Panc1 (cell line): Measurements from ENCODE around the gene NELFCD. TPM values are rescaled to one million over a fixed set of nuclear protein-coding genes. Genes with fewer than 3 reads are reported as not detected.

Experiments
- ATAC-seq: fragments of 200-7000 bp; cut with Tn5 transposase; 2 replicates; pipeline ENCODE4 v1.9.1; 2020; ENCODE audit warnings: mild to moderate bottlenecking, moderate library complexity
- BruUV-seq: library from RNA; stranded (reverse); fragments of 400-500 nt; replicated peaks from 2 replicates; lab custom pipeline; 2021; lab: Mats Ljungman, UMichigan
- CTCF ChIA-PET: fragments of 300-600 bp; sonication (Branson Sonifier 250); formaldehyde crosslinking; loops from one replicate; lab custom pipeline; 2022; ENCODE audit warnings: antibody characterized with exemption; lab: Charles Lee
- POLR2A ChIA-PET: fragments of 300-600 bp; sonication (Branson Sonifier 250); formaldehyde crosslinking; loops from one replicate; lab custom pipeline; 2022; ENCODE audit warnings: antibody characterized with exemption; lab: Charles Lee
- DNase-seq: peaks from one replicate; pipeline ENCODE4 v3.0.0-alpha.2; 2010; ENCODE audit warnings: low read depth, low spot score
- H3K27ac ChIP-seq: 2 replicates; pipeline ENCODE4 v1.5.1; 2011; ENCODE audit warnings: mild to moderate bottlenecking, low read length, inconsistent platforms
- H3K27me3 ChIP-seq: fragments of 200-500 bp; sonication (Bioruptor generic); 2 replicates; pipeline ENCODE4 v1.6.0; 2014; ENCODE audit warnings: low read length, inconsistent platforms; ENCODE audit not compliant: control insufficient read depth, insufficient read depth
- H3K36me3 ChIP-seq: fragments of 200-500 bp; sonication (Bioruptor generic); 2 replicates; pipeline ENCODE4 v1.5.1; 2014; ENCODE audit warnings: inconsistent platforms, mild to moderate bottlenecking, low read length, moderate library complexity; ENCODE audit not compliant: control insufficient read depth, insufficient read depth
- H3K4me1 ChIP-seq: 2 replicates; pipeline ENCODE4 v1.5.1; 2011; ENCODE audit warnings: inconsistent platforms, mild to moderate bottlenecking, low read length, moderate library complexity; ENCODE audit not compliant: control insufficient read depth, insufficient read depth
- H3K4me3 ChIP-seq, 2 experiments: 2 replicates each; pipeline ENCODE4 v1.5.1; 2011 to 2012; ENCODE audit warnings: low read depth in 2 of 2, low read length in 2 of 2, mild to moderate bottlenecking in 2 of 2, inconsistent platforms in 1 of 2, moderate library complexity in 1 of 2
- H3K9me3 ChIP-seq: fragments of 200-500 bp; sonication (Bioruptor generic); 2 replicates; pipeline ENCODE4 v1.5.1; 2014; ENCODE audit warnings: low read depth, mild to moderate bottlenecking, inconsistent platforms, low read length, moderate library complexity; ENCODE audit not compliant: control insufficient read depth, insufficient read depth
- CTCF ChIP-seq: fragments of 450-650 bp; IDR thresholded peaks from 2 replicates; pipeline ENCODE4 v1.5.1; 2017; ENCODE audit warnings: mild to moderate bottlenecking
- POLR2AphosphoS5 ChIP-seq: IDR thresholded peaks from 2 replicates; pipeline ENCODE4 v1.6.1; 2012; ENCODE audit warnings: mild to moderate bottlenecking, low read depth, low read length, moderate library complexity
- REST ChIP-seq, 2 experiments: IDR thresholded peaks; 2 replicates each; pipeline ENCODE4 v1.6.1; 2011 to 2012; ENCODE audit warnings: low read depth in 2 of 2, control low read depth in 1 of 2, low read length in 1 of 2, mild to moderate bottlenecking in 1 of 2, moderate library complexity in 1 of 2; ENCODE audit not compliant: insufficient read depth in 1 of 2
- SIN3A ChIP-seq: IDR thresholded peaks from 2 replicates; pipeline ENCODE4 v1.6.1; 2012; ENCODE audit warnings: low read depth, mild to moderate bottlenecking, low read length, moderate library complexity, borderline replicate concordance; ENCODE audit not compliant: insufficient read depth
- TCF7L2 ChIP-seq: IDR thresholded peaks from 2 replicates; pipeline ENCODE4 v1.6.1; 2011; ENCODE audit warnings: mild to moderate bottlenecking, low read depth, low read length, inconsistent platforms
- in situ Hi-C: cut with HindIII; loops from 2 replicates; pipeline ENCODE4 v1.10.0; 2016; ENCODE audit warnings: low sequenced_read_pairs, low pct_unique_long_range_greater_than_20kb
- intact Hi-C: fragments of 100-400 bp; cut with micrococcal nuclease; formaldehyde crosslinking; loops from one replicate; pipeline ENCODE4 v1.10.0; 2022; ENCODE audit not compliant: unreplicated experiment
- total RNA-seq: library from RNA; stranded (reverse); gene quantifications from one replicate; pipeline ENCODE4 v1.2.1, GENCODE V29; 2021; ENCODE audit not compliant: unreplicated experiment

NELFCD gene
- total RNA-seq, 1 experiment from 2014 or later, result 108 TPM

- DNase-seq (no peak), ATAC-seq (no peak)
- BruUV-seq, result TSS peak; percentile 98
- ChIA-PET CTCF (interaction anchor here (0.5 kb wide), 1 partner anchor 29 kb away, joined by 4 read pairs; no protein-coding TSS in a partner anchor), POLR2A (no interaction called here)
- no peak overlapping the region for H3K27ac ChIP-seq
- peaks cover 21% of the 10 kb centered on the region for H3K36me3 ChIP-seq
- no peaks in the 10 kb centered on the region for H3K9me3 ChIP-seq
- H3K4me3 ChIP-seq, result no peak overlapping the region
- no peaks in the 10 kb centered on the region for H3K4me1 ChIP-seq
- in situ Hi-C loops (no loop called here), intact Hi-C loops (no loop called here)
- TF ChIP-seq POLR2AphosphoS5 (no peak), CTCF (no peak), REST (IDR thresholded peaks at IDR 0.05; ENCODE audit: insufficient read depth in 1 of 2, low read depth in 2 of 2, low read length in 1 of 2) (no peak), SIN3A (no peak), TCF7L2 (no peak)
- no peaks in the 10 kb centered on the region for H3K27me3 ChIP-seq
These were observed 14.6 kb downstream of the NELFCD start for GRCh38 chr20:58995461-58996225.

- Histone ChIP-seq H3K27me3 (no peaks in the 10 kb centered on the region), H3K27ac (no peak overlapping the region), H3K36me3 (peaks cover 18% of the 10 kb centered on the region), H3K9me3 (no peaks in the 10 kb centered on the region), H3K4me1 (no peaks in the 10 kb centered on the region), H3K4me3 (no peak overlapping the region)
- CTCF ChIA-PET, result interaction anchor here (0.5 kb wide), 1 partner anchor 30 kb away, joined by 4 read pairs; no protein-coding TSS in a partner anchor
- POLR2A ChIA-PET, result interaction anchor here (0.6 kb wide), 1 partner anchor 17 kb away, joined by 4 read pairs; no protein-coding TSS in a partner anchor
- no TSS peak for BruUV-seq
- intact Hi-C loops, result no loop called here
- DNase-seq (no peak), ATAC-seq (no peak)
- TF ChIP-seq TCF7L2 (no peak), REST (IDR thresholded peaks at IDR 0.05; ENCODE audit: insufficient read depth in 1 of 2, low read depth in 2 of 2, low read length in 1 of 2) (no peak), SIN3A (no peak), POLR2AphosphoS5 (no peak), CTCF (no peak)
- in situ Hi-C loops, result no loop called here
These were observed 15.2 kb downstream of the NELFCD start for GRCh38 chr20:58996226-58996611.
